Activated CD8-positive, alpha-beta memory T cell treated with anti-CD3 and anti-CD28 coated beads for 36 hours (primary cell): ENCODE data around the gene LGALS13. TPM values are rescaled to one million over a fixed set of nuclear protein-coding genes. Genes with fewer than 3 reads are reported as not detected.

ENCODE experiments used
- CTCF ChIA-PET: fragments of 350-600 bp; sonication (Branson Sonifier 250); formaldehyde crosslinking; loops from one replicate; lab custom pipeline; 2021; ENCODE audit warnings: antibody characterized with exemption; lab: Charles Lee
- POLR2A ChIA-PET: fragments of 350-600 bp; sonication (Branson Sonifier 250); formaldehyde crosslinking; loops from one replicate; lab custom pipeline; 2021; ENCODE audit warnings: antibody characterized with exemption; lab: Charles Lee
- total RNA-seq, 2 experiments: library from RNA; stranded (reverse); gene quantifications; one replicate each; pipeline ENCODE4 v1.2.3, GENCODE V29; 2021

The LGALS13 gene
- not detected for total RNA-seq

DNA sequence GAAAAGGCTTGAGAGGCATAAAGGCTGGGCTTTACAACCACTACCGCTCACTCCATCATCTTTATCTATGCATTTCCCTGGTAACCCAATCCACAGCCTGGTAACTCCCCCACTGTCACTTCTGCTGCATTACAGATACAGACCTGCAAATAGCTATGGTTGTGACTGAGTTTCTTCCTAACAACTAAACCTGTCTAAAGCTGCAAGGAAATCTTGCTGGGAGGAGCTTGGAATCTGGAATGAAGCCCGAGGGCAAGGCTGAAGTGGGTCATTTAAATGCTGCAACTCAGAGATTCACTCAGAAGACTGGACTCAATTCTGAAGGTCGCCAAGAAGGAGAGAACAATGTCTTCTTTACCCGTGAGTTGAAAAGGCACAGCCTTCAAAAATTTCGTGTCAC, at the start of gene LGALS13:
Gene LGALS13 (plus strand): TSS at position 301 of the 400 bp plus-strand sequence. CDS start 45 bp downstream, at position 346.
- CTCF ChIA-PET = no interaction called here

DNA sequence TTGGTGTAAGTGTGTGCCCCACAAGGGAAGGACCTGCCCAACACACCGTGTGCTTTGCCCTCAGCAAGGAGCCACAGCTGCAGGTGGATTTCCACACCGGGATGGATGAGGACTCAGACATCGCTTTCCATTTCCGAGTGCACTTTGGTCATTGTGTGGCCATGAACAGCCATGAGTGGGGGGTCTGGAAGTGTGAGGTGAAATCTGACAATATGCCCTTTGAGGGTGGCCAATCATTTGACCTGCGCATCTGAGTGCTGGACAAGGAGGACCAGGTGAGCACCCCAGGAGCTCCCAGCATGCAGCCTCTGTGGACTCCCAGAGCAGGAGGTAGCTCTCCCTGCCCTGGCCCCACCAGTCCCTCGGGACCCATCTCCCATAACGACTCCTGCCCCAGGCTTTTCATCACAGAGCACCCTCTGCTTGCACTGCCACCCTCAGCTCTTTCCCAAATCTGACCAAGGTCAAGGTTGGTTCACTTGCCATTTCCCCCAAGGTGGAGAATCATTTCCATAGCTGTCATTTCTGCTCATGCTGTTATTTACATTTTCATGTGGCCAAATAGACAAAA, 49.2 kb upstream of the LGALS13 start:
- POLR2A ChIA-PET = no interaction called here
- CTCF ChIA-PET = interaction anchor here (4.5 kb wide), 1 partner anchor 119 kb away, joined by 36 read pairs; no protein-coding TSS in a partner anchor

More for the DNA sequence above, at the start of gene LGALS13:
- POLR2A ChIA-PET = no interaction called here

- POLR2A ChIA-PET = no interaction called here
- CTCF ChIA-PET = interaction anchor here (4.5 kb wide), 1 partner anchor 118 kb away, joined by 36 read pairs; no protein-coding TSS in a partner anchor
These were observed 47.5 kb upstream of the LGALS13 start for GRCh38 chr19:39554701-39555311.

DNA sequence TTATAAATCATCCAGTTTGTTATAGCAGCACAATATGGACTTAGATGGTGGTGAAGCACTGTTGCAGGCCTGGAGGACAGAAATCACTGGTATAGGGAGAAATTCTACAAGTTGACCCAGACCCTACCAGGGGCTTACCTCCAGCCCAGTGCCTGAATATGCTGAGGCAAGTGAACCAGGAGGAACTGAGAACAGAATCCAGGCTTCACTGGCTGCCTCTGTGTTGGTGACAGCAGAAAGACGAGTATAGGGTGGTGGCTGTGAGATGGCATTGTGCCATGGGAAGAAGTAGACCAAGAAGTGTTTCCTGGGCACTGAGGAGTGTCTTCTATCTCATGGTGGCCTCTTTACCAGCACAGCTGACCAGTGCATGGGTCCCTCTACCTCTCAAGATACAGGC, 46.4 kb upstream of the LGALS13 start:
- ChIA-PET CTCF (no interaction called here), POLR2A (no interaction called here)

GRCh38 chr19:39557811-39558623, 44.3 kb upstream of the LGALS13 start:
- ChIA-PET POLR2A (no interaction called here), CTCF (no interaction called here)

GRCh38 chr19:39558624-39559117, 43.7 kb upstream of the LGALS13 start:
- ChIA-PET POLR2A (no interaction called here), CTCF (no interaction called here)

- ChIA-PET POLR2A (no interaction called here), CTCF (no interaction called here)
These were observed 38.9 kb upstream of the LGALS13 start for GRCh38 chr19:39563408-39563807.

DNA sequence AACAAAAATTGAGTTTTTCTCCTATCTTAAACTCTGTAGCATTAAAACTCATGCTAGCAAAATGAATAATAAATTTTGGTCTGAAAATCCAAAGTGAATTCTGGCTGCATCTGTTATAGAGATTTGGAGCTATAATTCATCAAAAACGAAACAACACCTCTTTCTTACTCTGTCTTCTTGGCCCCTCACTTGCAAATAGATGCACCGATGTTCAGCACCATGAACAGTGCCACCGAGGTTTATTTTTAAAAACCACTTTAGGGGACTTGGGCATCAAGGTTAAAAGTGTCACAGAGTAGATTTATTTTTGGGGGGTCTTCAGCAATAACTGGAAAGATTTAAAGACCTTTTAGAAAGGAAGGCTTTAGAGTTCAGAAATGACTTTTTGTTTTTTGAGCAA, 36.3 kb upstream of the LGALS13 start:
- CTCF ChIA-PET = no interaction called here
- POLR2A ChIA-PET = no interaction called here

- POLR2A ChIA-PET = no interaction called here
- CTCF ChIA-PET = interaction anchor here (0.9 kb wide), 1 partner anchor 17 kb away, joined by 3 read pairs; no protein-coding TSS in a partner anchor
These were observed 33.7 kb upstream of the LGALS13 start for GRCh38 chr19:39568604-39569003.

DNA sequence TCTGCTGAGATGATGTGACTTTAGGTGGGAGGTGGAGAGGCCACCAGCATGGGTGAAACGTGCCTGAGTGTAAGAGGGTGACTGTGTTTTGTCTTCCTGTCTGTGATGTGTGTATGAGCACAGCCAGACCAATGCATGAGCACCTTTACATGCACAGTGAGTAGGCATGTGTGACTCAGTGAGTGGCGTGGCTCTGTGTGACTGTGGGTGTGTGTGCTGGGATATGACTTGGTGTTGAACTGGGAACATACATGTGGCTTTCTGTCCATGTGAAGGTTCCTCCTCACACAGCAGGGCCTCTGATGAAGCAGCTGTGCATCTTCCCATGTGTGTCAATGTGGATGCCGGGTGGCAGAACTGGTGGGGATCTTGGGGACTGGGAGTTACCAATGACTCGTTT, 19.9 kb upstream of the LGALS13 start:
- POLR2A ChIA-PET = no interaction called here
- CTCF ChIA-PET = no interaction called here

GRCh38 chr19:39582891-39583625, 19.3 kb upstream of the LGALS13 start:
- ChIA-PET POLR2A (no interaction called here), CTCF (interaction anchor here (0.6 kb wide), 1 partner anchor 96 kb away, joined by 3 read pairs; no protein-coding TSS in a partner anchor)

- POLR2A ChIA-PET = no interaction called here
- CTCF ChIA-PET = no interaction called here
These were observed 14.8 kb upstream of the LGALS13 start for GRCh38 chr19:39587496-39587895.

GRCh38 chr19:39588066-39588465, 14.3 kb upstream of the LGALS13 start:
- CTCF ChIA-PET = no interaction called here
- POLR2A ChIA-PET = no interaction called here

DNA sequence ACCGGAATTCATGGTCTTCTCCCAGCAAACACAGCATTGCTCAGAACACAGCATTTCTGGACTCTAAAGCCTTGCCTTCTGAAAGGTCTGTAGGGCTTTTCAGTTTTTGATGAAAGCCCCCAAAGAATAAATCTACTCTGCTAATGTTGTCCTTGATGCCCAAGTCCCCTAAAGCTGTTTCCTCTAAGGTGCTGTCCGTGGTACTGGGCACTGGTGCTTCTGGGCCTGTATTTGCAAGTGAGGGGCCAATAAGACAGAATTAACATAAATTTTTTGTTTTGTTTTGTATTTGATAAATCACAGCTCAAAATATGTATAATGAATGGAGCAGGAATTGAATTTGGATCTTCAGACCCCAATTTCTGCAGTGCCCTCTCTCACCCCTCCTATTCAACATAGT, 12.1 kb upstream of the LGALS13 start:
- POLR2A ChIA-PET = no interaction called here
- CTCF ChIA-PET = no interaction called here

GRCh38 chr19:39592381-39592780, 9.9 kb upstream of the LGALS13 start:
- CTCF ChIA-PET = no interaction called here
- POLR2A ChIA-PET = no interaction called here

GRCh38 chr19:39595950-39596349, 6.4 kb upstream of the LGALS13 start:
- ChIA-PET POLR2A (no interaction called here), CTCF (no interaction called here)

DNA sequence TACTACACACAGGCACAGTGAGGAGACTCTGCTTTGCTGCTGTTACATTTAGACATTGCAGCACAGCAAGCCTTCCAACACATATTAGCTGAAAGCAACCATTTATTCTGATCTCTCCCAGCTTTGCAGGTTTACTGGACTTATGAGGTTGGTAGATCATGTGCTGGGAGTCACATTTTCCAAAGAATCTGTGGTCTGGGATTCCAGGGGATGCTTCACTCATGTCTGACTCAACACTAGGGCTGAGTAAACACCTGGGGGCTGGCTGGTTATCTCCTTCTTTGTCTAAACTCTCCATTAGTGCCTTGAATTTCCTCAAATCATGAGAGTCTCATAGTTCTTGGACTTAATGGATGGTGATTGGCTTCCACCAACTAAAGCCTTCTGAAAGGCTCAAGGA, 5.4 kb upstream of the LGALS13 start:
- CTCF ChIA-PET = no interaction called here
- POLR2A ChIA-PET = no interaction called here

DNA sequence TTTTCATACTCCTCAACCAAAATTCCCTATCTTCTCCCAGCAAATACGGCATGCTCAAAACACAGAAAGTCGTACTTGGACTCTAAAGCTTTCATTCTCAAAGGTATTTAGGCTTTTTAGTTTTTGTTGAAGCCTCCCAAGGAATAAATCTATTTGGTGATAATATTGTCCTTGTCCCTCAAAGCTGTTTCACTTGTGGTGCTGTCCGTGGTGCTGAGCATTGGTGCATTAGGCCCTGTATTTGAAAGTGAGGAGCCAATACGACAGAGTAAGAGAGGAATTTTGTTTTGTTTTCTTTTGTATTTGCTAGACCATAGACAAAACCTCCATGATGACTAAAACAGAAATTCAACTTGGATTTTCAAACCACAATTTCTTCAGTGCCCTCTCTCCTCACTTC, 3.2 kb upstream of the LGALS13 start:
- CTCF ChIA-PET = no interaction called here
- POLR2A ChIA-PET = no interaction called here

- POLR2A ChIA-PET = no interaction called here
- CTCF ChIA-PET = no interaction called here
These were observed 1.5 kb downstream of the LGALS13 start for GRCh38 chr19:39603825-39604224.

DNA sequence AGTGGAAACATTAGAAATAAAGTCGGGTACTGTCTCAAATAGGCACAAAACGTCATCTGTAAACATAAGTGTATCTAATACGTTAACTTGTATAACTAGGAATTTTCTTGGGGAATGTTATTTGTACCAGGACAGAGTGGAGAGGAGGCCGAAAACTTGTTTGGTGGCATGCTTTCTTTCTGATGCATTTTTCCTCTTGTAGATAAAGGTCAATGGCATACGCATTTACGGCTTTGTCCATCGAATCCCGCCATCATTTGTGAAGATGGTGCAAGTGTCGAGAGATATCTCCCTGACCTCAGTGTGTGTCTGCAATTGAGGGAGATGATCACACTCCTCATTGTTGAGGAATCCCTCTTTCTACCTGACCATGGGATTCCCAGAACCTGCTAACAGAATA, 4.7 kb downstream of the LGALS13 start:
- ChIA-PET CTCF (no interaction called here), POLR2A (no interaction called here)
